HG03135 (cell line): ENCODE results near the gene FADS1.
A peak's percentile ranks its signal among the peaks of the same experiment; 100 is the strongest.

Experiments used
- ATAC-seq: cut with Tn5 transposase; IDR thresholded peaks from one replicate; pipeline ENCODE4 v1.9.1; 2021; ENCODE audit warnings: mild to moderate bottlenecking, moderate library complexity; ENCODE audit not compliant: unreplicated experiment

FADS1 gene

DNA sequence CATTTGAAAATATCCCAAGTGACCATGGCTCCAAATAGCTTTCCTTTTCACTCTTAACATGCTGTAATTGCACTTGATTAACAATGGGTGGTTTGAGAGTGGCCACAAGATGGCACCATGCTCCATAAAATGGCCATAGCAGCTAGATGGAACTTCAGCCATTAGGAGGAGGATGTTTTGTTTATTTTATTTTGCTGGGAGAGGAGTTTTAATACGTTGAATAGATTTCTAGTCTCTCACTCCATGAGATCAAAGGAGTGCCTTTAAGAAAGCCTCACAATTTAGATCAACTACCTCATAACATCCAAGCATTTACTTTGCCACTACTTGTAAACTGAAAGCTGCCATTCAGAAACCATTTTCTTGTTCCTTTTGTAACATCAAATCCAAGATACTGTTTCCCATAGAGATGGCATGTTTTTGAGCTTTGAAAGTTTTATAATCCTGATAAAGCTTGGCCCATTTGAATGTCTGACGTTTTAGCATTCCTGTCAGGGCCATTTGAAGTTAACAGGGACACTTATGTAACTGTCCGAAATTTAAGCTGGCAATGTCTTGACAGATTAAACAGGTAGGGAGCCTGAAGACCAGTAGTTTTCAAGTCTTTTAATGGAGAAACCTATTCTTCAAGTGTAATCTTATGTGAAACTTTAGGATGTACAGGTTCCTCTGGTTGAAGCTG lies 19.4 kb downstream of the FADS1 start:
- ATAC-seq: no peak

DNA sequence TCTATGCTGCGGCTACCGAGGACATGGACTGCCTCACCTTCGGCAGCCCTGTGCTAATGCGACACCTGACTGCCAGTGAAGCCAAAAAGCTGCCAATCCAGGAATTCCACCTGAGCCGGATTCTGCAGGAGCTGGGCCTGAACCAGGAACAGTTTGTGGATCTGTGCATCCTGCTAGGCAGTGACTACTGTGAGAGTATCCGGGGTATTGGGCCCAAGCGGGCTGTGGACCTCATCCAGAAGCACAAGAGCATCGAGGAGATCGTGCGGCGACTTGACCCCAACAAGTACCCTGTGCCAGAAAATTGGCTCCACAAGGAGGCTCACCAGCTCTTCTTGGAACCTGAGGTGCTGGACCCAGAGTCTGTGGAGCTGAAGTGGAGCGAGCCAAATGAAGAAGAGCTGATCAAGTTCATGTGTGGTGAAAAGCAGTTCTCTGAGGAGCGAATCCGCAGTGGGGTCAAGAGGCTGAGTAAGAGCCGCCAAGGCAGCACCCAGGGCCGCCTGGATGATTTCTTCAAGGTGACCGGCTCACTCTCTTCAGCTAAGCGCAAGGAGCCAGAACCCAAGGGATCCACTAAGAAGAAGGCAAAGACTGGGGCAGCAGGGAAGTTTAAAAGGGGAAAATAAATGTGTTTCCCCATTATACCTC lies 20.8 kb downstream of the FADS1 start:
- ATAC-seq: no peak

DNA sequence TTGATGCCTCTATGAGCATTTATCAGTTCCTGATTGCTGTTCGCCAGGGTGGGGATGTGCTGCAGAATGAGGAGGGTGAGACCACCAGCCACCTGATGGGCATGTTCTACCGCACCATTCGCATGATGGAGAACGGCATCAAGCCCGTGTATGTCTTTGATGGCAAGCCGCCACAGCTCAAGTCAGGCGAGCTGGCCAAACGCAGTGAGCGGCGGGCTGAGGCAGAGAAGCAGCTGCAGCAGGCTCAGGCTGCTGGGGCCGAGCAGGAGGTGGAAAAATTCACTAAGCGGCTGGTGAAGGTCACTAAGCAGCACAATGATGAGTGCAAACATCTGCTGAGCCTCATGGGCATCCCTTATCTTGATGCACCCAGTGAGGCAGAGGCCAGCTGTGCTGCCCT lies 21.3 kb downstream of the FADS1 start:
- ATAC-seq: no peak

DNA sequence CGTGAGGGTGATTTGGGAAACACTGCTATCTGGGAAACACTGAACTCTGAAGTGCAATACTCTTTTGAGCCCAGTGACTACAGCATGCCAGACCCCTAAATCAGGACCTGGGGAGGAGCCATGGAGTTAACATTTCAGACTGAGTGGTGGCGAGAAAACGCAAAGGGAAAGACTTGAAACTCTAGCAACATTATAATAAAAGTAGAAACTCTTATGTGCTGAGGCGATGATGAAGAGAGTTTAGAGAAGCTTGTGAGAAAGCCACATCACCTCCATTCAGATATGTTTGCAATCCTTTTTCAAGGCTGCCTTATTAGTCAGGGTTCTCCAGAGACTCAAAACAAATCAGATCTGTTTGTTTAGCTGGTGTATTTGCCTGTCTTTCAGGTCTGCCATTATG lies 22.2 kb downstream of the FADS1 start:
- ATAC-seq: no peak

DNA sequence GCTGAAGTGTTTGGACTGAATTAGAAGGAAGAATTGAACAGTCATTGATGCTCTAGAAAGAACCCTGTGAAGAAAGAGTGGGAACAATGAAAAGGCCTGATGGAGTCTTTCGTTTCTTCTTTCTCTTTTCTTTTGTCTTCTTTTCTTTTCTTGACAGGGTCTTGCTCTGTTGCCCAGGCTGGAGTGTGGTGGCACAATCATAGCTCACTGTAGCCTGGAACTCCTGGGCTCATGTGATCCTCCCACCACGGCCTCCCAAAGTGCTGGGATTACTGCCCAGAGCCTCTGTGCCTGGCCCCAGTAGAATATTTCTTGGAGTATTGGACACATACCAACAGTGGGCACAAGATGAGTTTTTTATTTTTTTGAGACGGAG lies 23.0 kb downstream of the FADS1 start:
- ATAC-seq: no peak

DNA sequence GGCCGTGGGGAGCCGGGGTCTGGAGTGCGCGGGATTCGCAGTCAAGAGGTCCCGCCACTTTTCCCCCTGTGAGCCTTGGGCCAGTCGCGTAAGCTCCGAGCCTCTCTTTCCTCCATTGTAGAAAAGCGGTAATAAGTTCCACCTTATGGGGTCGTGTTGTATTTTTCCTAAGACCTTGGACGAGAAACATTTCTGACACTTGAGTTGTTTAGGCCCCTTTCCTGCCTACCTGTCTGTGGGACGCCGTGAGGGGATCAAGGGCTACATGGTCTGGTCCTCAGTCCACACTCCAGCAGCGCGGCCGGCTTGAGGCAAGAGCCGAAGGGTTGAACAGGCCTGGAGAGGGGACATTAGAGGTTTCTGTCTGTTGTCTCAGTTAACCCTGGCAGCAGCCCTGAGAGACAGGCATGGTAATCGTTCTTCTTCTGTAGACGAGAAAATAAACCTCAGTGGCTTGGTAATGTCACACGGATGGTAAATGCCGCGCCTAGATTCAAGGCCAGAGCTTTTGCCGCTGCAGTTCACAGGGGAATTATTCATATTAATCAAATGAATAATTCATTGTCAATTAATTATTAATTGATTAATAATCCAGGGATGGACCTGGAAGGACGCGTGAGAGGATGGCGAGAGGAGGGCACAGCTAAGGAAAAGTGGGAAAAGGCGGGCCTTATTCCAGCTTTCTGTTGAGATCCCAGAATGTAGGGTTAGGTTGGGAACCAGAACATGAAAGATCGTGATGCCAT lies 23.5 kb downstream of the FADS1 start:
- no peak for ATAC-seq

DNA sequence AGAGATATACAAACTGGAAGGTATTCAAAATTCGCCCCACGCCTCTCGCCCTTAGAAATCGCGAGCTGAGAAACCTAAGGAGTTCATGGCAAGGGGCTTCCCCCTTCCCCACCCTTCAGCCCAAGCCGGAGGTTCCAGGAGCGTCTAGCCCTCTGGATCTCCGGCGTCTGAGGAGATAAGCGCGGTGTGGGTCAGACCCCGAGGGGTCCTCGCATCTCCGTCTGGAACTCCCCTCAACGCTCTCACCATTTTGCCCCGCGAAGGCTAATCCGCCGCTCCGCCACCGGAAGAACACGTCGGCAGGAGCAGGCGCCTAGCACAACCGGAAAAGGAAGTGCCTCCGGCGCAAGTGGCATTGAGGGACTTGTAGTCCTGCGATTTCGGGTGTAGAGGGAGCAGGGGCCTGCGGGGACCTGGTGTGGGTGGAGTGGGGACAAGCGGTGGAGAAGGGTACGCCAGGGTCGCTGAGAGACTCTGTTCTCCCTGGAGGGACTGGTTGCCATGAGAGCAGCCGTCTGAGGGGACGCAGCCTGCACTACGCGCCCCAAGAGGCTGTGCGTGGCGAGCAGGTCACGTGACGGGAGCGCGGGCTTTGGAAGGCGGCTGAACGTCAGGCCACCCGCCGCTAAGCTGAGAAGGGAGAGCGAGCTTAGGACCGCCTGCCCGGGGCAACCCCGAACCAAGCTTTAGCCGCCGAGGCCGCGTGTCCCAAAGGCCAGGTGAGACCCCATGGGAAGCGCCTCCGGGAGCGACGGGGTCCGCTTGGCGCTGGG lies 24.3 kb downstream of the FADS1 start, which contains the start of the genes FEN1 and TMEM258:
Gene FEN1 (plus strand): TSS at position 602 of the 773 bp plus-strand sequence. CDS start 2,451 bp downstream, outside the sequence.
Gene TMEM258 (minus strand): TSS at position 290 of the 773 bp plus-strand sequence. CDS start 41 bp downstream, at position 249.
- ATAC-seq: peak; percentile 73

DNA sequence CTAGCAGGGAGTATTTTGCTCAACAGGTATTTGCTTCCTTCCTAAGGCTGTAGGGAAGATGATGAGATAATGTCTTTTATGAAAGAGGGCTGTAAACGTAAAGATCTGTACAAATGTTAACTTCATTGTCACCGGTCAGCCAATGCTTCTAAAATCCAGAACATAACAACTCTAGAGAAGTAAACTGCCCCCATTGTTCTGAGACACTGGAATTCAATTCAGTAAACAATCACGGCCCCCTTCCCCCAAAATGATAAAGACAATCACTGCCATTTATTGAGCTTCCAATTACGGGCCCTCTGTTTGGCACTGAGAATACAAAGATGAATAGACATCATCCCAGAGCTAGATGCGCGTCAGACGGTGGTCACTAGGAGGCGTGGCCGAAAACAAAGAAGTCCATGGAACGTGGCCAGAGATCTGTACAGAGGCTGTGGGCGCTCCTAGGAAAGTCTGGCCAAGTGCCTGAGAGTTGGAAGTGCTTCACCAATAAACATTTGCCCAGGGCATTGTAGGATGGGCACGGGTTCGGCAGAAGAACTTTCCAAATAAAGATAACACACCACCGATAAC lies 25.0 kb downstream of the FADS1 start:
- peak; percentile 34 for ATAC-seq

DNA sequence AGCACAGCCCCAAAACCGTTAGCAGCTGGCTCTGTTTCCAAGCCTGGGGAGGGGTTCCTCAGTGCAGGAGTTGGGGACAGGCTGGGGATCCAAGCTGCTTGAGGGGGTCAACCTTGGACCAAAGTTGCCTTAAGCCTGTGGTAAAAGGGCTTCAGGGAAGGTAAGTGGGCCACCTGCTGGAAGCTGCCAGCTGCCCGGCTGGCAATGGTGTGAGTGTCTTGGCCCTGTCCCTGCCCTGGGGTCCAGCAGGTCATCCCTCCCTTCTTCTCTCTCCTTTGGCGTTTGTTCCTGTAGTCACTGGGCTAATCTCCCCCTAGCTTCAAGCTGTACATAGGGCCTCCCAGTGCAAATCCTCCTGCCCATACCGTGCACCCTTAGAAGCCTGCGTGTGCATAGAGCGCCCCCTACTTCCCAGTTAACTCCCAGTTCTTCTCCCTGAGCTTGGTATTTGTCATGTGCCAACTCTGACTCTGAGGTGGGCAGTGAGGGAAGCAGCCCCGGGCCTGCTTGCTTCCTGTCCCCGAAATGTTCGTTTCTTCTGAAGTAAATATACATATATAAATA lies 28.8 kb downstream of the FADS1 start:
- no peak for ATAC-seq

DNA sequence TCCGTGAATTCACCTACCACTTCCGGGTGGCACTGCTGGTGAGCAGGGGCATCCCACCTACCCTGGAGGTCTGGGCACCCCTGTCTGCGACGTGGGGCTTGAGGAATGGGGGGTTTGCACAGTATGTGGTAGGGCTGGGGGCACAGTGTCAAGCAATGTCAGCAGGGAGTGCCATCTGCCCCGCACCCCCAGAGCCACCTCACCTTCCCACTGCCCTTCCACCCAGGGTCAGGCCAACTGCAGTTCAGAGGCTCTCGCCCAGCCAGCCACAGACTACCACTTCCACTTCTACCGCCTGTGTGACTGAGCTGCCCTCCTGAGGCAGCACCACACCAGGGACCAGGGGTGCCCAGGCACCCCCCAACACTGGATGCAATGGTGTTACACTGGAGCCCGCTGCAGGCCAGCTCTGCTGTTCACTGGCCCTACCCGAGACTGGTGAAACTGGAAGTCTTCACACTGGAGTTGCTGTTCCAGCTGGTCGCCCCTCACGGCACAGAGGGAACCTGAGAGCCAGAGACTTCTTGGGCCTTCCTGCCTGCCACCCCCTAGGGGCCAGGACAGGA lies 30.9 kb downstream of the FADS1 start:
- no peak for ATAC-seq

DNA sequence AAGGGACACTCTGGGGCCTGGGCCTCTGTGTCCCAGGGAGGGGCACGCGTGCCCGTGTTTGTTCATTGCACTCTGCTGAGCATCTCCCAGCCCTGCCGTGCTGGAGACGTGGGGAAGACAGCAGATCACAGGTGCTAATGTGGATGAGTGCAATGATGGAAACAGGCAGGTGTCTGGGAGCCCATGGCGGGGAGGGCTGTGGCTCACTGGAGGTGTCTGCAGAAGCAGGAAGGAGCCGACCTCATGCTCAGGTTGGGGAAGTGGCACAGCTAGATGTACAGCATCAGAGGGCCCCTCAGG lies 32.3 kb downstream of the FADS1 start:
- no peak for ATAC-seq

DNA sequence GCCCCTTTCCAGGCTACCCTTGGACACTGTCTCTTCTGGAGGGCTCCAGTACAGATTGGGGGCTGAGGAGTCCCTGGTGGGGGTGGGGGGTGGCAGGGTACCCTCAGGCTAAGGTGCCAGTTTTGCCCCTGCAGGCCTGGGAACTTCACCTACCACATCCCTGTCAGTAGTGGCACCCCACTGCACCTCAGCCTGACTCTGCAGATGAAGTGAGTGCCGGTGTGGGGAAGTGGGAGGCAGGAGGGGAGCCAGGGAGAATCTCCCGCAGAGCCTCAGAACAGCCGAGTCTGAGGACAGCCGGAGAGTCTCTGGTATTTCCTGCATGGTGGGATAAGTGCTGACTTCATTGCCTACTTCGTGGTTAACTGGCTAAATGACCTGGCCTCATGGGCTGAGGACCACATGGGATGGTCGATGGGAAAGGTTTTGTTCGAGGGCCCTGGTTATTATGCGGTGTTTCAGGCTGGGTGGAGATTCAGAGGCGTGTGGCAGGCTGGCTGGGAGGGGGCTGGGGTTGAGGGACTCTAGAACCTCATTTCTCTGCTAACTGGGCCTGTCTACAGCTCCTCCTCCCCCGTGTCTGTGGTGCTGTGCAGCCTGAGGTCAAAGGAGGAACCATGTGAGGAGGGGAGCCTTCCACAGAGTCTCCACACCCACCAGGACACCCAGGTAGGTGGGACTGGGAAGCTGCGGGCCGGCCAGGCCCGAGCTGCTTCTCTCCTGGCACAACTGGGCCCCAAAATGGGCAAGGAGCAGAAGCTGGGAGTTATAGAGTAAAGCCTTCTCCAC lies 32.9 kb downstream of the FADS1 start:
- ATAC-seq: no peak

DNA sequence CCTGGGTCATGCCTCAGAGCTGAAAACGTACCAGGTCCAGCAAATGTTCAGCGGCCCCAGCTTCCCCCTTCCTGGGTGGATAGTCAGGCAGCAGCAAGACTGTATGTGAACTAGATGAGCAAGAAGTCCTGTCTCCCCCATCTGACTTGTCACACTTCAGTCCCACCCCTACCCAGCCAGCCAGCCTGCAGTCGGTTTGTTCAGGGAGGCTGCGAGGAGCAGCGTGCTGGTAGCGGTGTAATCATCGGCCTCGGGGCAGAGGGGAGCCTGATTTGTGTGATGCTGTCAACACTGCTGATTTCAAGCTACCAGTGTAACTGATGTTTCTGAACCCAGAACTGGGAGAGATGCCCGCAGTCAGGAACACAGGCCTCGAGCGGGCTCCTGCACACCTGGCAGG lies 34.0 kb downstream of the FADS1 start:
- ATAC-seq: no peak

DNA sequence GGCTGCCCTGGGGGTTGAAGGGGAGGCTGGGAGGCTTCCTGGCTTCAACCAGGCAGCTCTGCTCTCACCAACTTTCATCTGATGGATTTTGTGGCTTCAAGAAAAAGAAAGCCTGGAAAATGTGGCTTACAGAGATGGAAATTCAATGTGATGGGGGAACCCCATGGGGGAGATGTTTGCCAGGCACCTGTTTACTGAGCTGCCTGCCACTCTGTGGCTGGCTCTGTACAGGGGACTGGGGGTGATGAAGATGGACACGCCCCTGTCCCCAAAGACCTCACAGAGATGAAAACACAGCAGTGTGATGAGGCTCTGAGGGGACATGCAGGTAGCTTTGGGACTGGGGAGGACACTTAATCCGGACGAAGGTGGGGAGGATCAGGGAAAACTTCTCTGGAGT lies 34.5 kb downstream of the FADS1 start:
- ATAC-seq: no peak

DNA sequence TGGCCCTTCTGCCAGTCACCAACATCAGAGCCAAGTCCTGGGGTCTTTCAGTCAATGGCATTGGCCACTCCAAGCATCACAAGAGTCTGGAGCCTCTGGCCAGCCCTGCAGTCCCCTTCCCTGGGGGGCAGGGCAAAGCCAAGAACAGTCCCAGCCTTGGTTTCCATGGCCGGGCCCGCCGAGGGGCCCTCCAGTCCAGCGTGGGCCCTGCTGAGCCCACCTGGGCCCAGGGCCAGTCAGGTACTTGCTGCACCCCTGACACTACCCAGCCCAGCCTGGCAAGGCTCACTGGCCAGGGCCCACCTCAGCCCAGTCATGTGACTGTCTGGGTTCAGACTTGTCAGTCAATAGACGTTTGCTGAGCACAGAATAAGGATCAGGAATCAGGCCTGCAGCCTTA lies 35.2 kb downstream of the FADS1 start:
- ATAC-seq: no peak

DNA sequence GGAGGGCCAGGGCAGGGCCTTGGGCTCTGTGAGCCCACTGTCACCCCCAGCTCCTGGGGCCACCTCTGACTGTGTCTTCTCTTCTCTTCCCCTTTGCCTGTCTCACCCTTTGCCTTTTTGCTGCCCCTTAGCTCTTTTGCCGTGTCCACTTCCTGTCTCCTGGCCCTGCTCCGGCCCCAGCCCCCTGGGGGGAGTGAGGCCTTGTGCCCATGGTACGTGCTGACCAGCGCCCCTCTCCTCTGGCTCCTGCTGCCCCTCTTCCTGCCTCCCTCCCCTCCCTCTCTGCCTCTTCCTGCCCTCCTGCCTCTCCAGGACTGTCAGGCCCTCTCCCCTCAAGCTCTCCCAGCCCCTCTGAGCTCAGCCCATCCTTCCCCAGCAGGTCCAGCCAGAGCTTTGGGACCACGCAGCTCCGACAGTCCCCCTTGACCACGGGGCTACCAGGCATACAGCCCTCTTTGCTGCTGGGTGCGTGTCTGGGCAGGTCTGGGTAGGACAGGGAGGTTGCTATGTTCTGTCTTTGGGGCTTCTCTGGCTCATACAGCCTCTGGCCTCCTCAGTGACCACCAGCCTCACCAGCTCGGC lies 36.1 kb downstream of the FADS1 start:
- no peak for ATAC-seq

DNA sequence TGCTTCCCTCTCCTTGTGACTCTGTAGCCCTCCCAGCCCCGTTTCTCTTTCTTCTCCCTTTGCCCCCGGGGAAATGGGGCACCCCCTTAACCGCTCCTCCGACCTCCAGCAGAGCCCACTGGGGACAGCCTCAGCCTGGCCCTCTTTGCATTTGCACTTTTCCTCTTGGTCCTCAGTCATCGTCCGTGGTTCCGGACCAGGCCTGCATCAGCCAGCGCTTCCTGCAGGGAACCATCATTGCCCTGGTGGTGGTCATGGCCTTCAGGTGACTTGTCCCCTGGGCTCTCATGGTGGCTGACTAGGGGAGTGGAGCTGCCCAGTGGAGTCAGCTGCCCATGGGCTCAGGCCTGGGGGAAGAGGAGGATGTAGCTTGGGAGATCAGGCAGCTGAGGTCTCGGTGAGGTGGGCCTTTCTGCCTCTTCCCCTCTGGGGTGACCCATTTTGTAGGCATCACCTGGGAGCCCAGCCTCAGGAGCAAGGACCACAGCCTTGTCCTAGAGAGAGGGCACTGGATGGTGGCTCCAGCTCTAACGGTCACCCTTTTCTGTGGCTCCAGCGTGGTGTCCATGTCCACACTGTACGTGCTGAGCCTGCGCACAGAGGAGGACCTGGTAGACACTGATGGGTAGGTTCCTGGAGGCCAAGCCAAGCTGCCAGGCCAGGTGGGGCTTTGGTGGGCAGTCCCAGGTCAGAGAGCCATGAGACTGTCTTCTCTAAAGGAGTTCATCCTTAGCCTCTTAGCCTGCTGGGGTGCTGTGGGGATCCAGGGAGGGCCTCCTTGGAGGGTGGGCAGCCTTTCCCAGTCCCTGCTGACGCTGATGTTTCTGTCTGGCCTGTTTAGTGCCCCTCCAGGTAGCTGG lies 36.9 kb downstream of the FADS1 start:
- no peak for ATAC-seq

DNA sequence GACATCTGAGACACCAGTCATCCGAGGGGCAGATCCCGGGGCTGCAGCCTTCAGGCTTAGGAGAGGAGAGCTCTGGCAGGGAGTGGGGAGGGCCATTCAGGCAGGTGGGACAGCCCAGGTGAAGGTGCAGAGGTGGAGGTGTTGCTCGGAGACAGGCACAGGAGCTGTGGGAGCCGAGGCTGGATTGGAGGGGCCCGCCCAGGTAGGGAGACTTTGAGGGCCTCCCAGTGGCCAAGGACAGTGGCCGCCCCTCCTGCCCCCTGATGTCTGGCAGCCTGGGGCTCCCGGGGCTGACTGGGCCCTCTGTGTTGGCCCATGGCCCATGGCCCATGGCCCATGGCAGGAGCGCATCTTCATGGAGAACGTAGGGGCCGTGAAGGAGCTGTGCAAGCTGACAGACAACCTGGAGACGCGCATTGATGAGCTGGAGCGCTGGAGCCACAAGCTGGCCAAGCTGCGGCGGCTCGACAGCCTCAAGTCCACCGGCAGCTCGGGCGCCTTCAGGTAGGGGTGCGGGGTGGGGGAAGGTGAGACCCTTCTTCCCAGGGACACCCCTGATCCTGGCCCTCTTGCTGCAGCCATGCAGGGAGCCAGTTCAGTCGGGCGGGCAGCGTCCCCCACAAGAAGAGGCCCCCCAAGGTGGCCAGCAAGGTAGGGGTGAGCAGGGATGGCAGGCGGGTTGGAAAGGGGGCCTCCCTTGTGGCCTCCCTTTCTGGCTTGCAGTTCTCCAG lies 37.7 kb downstream of the FADS1 start:
- no peak for ATAC-seq
